HL-60 (cell line): Measurements from ENCODE around the gene MTHFD1L.
"Not testable (repeated sequence)": the region's sequence is repeated elsewhere in the genome, so short reads cannot be mapped to it uniquely, and the experiment has no call there.

Experiments used
- POLR2AphosphoS5 ChIP-seq: IDR thresholded peaks from 2 replicates; pipeline ENCODE4 v1.6.1; 2012; ENCODE audit warnings: low read depth
- SPI1 ChIP-seq: IDR thresholded peaks from 2 replicates; pipeline ENCODE4 v1.6.1; 2012; ENCODE audit warnings: low read depth, mild to moderate bottlenecking, borderline replicate concordance
- TF ChIP-seq, protein P1 (sequence below): IDR thresholded peaks from one replicate; pipeline ENCODE4 v1.5.1; 2011; ENCODE audit warnings: low read length, control low read depth, inconsistent platforms; ENCODE audit not compliant: insufficient read depth
- TF ChIP-seq, protein P2 (sequence below): IDR thresholded peaks from 2 replicates; pipeline ENCODE4 v1.6.1; 2012; ENCODE audit warnings: low read depth; ENCODE audit not compliant: insufficient replicate concordance

DNA sequence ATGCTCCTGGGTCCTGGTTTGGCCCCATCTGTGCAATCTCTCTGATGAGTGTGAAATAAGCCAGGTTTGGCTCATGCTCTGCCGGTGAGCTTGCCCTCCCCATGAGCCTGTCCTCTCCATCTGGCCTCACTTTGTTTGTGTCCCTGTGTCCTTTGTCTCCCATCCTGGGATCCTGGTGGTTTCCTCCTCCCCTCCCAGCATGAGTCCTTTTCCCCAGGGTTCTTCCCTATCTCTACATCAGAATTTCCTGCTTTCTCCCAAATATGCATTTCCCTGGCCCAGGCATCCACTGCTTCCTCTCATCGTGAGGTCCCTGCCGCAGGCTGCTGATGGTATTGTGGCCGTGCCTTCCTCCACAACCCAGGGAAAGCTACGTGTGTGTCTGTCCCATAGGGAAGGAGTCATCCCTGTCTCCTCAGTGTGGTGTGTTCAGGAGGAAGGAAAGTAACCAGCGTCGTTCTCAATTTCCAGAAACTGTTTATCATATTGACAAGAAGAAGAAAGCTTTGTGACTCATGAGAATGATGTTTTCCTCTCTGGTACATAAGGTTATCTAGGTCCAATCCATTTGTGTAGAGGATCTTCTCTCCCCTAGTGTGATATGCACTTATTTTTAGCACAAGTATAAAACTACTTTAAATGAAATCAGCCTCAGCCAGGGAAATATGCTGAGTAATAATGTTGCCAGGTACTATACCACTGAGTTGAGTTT, 180.2 kb downstream of the MTHFD1L start:
- TF ChIP-seq, protein P1, sequence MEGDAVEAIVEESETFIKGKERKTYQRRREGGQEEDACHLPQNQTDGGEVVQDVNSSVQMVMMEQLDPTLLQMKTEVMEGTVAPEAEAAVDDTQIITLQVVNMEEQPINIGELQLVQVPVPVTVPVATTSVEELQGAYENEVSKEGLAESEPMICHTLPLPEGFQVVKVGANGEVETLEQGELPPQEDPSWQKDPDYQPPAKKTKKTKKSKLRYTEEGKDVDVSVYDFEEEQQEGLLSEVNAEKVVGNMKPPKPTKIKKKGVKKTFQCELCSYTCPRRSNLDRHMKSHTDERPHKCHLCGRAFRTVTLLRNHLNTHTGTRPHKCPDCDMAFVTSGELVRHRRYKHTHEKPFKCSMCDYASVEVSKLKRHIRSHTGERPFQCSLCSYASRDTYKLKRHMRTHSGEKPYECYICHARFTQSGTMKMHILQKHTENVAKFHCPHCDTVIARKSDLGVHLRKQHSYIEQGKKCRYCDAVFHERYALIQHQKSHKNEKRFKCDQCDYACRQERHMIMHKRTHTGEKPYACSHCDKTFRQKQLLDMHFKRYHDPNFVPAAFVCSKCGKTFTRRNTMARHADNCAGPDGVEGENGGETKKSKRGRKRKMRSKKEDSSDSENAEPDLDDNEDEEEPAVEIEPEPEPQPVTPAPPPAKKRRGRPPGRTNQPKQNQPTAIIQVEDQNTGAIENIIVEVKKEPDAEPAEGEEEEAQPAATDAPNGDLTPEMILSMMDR = not testable (repeated sequence)
- TF ChIP-seq POLR2AphosphoS5, SPI1: not testable (repeated sequence)
- TF ChIP-seq, protein P2, sequence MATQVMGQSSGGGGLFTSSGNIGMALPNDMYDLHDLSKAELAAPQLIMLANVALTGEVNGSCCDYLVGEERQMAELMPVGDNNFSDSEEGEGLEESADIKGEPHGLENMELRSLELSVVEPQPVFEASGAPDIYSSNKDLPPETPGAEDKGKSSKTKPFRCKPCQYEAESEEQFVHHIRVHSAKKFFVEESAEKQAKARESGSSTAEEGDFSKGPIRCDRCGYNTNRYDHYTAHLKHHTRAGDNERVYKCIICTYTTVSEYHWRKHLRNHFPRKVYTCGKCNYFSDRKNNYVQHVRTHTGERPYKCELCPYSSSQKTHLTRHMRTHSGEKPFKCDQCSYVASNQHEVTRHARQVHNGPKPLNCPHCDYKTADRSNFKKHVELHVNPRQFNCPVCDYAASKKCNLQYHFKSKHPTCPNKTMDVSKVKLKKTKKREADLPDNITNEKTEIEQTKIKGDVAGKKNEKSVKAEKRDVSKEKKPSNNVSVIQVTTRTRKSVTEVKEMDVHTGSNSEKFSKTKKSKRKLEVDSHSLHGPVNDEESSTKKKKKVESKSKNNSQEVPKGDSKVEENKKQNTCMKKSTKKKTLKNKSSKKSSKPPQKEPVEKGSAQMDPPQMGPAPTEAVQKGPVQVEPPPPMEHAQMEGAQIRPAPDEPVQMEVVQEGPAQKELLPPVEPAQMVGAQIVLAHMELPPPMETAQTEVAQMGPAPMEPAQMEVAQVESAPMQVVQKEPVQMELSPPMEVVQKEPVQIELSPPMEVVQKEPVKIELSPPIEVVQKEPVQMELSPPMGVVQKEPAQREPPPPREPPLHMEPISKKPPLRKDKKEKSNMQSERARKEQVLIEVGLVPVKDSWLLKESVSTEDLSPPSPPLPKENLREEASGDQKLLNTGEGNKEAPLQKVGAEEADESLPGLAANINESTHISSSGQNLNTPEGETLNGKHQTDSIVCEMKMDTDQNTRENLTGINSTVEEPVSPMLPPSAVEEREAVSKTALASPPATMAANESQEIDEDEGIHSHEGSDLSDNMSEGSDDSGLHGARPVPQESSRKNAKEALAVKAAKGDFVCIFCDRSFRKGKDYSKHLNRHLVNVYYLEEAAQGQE = not testable (repeated sequence)
